ENCODE data around the gene WAC. TPM values are rescaled to one million over a fixed set of nuclear protein-coding genes. Genes with fewer than 3 reads are reported as not detected.

WAC gene
- total RNA-seq, 1 donor from 2014 or later, result 97.7 TPM

GRCh38 chr10:28612877-28613276, 80.0 kb downstream of the WAC start:
- Mint-ChIP-seq H3K4me3 (ENCODE audit: unreplicated experiment) (no peak overlapping the region), H3K4me1 (ENCODE audit: low read depth) (peaks cover 19% of the 10 kb centered on the region), H3K9me3 (ENCODE audit: low read depth) (no peaks in the 10 kb centered on the region), H3K27ac (ENCODE audit: unreplicated experiment) (peak overlapping the region; percentile 27), H3K27me3 (ENCODE audit: low read depth) (no peaks in the 10 kb centered on the region), H3K36me3 (ENCODE audit: low read depth) (peaks cover 39% of the 10 kb centered on the region)
- no peak for DNase-seq (ENCODE audit: low spot score)
- TF ChIP-seq CTCF (IDR thresholded peaks at IDR 0.05), result no peak

- Mint-ChIP-seq H3K36me3 (ENCODE audit: low read depth) (peaks cover 41% of the 10 kb centered on the region), H3K27ac (ENCODE audit: unreplicated experiment) (no peak overlapping the region), H3K9me3 (ENCODE audit: low read depth) (no peaks in the 10 kb centered on the region), H3K27me3 (ENCODE audit: low read depth) (no peaks in the 10 kb centered on the region), H3K4me1 (ENCODE audit: low read depth) (peaks cover 15% of the 10 kb centered on the region), H3K4me3 (ENCODE audit: unreplicated experiment) (no peak overlapping the region)
- TF ChIP-seq CTCF (IDR thresholded peaks at IDR 0.05), result no peak
- DNase-seq (ENCODE audit: low spot score), result no peak
These were observed 83.6 kb downstream of the WAC start for GRCh38 chr10:28616514-28616913.

- H3K27ac Mint-ChIP-seq (ENCODE audit: unreplicated experiment), result no peak overlapping the region
- H3K4me1 Mint-ChIP-seq (ENCODE audit: low read depth), result no peaks in the 10 kb centered on the region
- DNase-seq (ENCODE audit: low spot score), result no peak
- TF ChIP-seq CTCF (IDR thresholded peaks at IDR 0.05), result no peak
- no peak overlapping the region for H3K4me3 Mint-ChIP-seq (ENCODE audit: unreplicated experiment)
- H3K27me3 Mint-ChIP-seq (ENCODE audit: low read depth), result no peaks in the 10 kb centered on the region
- peaks cover 30% of the 10 kb centered on the region for H3K36me3 Mint-ChIP-seq (ENCODE audit: low read depth)
- no peaks in the 10 kb centered on the region for H3K9me3 Mint-ChIP-seq (ENCODE audit: low read depth)
These were observed 86.5 kb downstream of the WAC start for GRCh38 chr10:28619455-28619854.

GRCh38 chr10:28620251-28620650, 87.3 kb downstream of the WAC start:
- peaks cover 25% of the 10 kb centered on the region for H3K36me3 Mint-ChIP-seq (ENCODE audit: low read depth)
- no peaks in the 10 kb centered on the region for H3K27me3 Mint-ChIP-seq (ENCODE audit: low read depth)

GRCh38 chr10:28623483-28623882, 90.6 kb downstream of the WAC start:
- no peaks in the 10 kb centered on the region for H3K27me3 Mint-ChIP-seq (ENCODE audit: low read depth)
- H3K4me1 Mint-ChIP-seq (ENCODE audit: low read depth), result peaks cover 20% of the 10 kb centered on the region
- no peak for DNase-seq (ENCODE audit: low spot score)
- peaks cover 4% of the 10 kb centered on the region for H3K9me3 Mint-ChIP-seq (ENCODE audit: low read depth)
- no peak overlapping the region for H3K4me3 Mint-ChIP-seq (ENCODE audit: unreplicated experiment)
- H3K27ac Mint-ChIP-seq (ENCODE audit: unreplicated experiment), result no peak overlapping the region
- H3K36me3 Mint-ChIP-seq (ENCODE audit: low read depth), result peaks cover 18% of the 10 kb centered on the region
- TF ChIP-seq CTCF (IDR thresholded peaks at IDR 0.05), result no peak

More at GRCh38 chr10:28620251-28620650, 87.3 kb downstream of the WAC start:
- TF ChIP-seq CTCF (IDR thresholded peaks at IDR 0.05), result no peak
- H3K4me3 Mint-ChIP-seq (ENCODE audit: unreplicated experiment), result no peak overlapping the region
- no peak overlapping the region for H3K27ac Mint-ChIP-seq (ENCODE audit: unreplicated experiment)
- H3K4me1 Mint-ChIP-seq (ENCODE audit: low read depth), result no peaks in the 10 kb centered on the region
- no peak for DNase-seq (ENCODE audit: low spot score)
- peaks cover 3% of the 10 kb centered on the region for H3K9me3 Mint-ChIP-seq (ENCODE audit: low read depth)

All from chondrocyte (in vitro differentiated cells).